Limb (tissue), 2 donors: ENCODE measurements around the gene TRIAP1.
A peak's percentile ranks its signal among the peaks of the same experiment; 100 is the strongest.
"Not testable (repeated sequence)": the region's sequence is repeated elsewhere in the genome, so short reads cannot be mapped to it uniquely, and the experiment has no call there.

Experiments used
- DNase-seq, 2 donors: peaks; one replicate each; pipeline ENCODE4 v3.0.0-alpha.2; 2016; ENCODE audit errors: extremely low spot score in 2 of 2

TRIAP1 gene

GRCh38 chr12:120468821-120469449 is 22.8 kb upstream of the TRIAP1 start:
- DNase-seq, result peak; percentile 33 to 90

GRCh38 chr12:120468325-120468820 is 22.2 kb upstream of the TRIAP1 start:
- DNase-seq, result peak in 1 of 2 donors; percentile 38

GRCh38 chr12:120467439-120467838 is 21.3 kb upstream of the TRIAP1 start:
- DNase-seq, result no peak

- DNase-seq, result peak in 1 of 2 donors; percentile 61
Measured at GRCh38 chr12:120466560-120467315, 20.6 kb upstream of the TRIAP1 start.

- no peak for DNase-seq
Measured at GRCh38 chr12:120465756-120466155, 19.6 kb upstream of the TRIAP1 start.

- no peak for DNase-seq
Measured at GRCh38 chr12:120463712-120464111, 17.5 kb upstream of the TRIAP1 start.

- no peak for DNase-seq
Measured at GRCh38 chr12:120462099-120462640, 16.0 kb upstream of the TRIAP1 start.

GRCh38 chr12:120460157-120460556 is 14.0 kb upstream of the TRIAP1 start:
- DNase-seq, result no peak

GRCh38 chr12:120457133-120457532 is 10.9 kb upstream of the TRIAP1 start:
- DNase-seq, result no peak

- DNase-seq, result no peak
Measured at GRCh38 chr12:120455302-120455701, 9.1 kb upstream of the TRIAP1 start.

- DNase-seq, result no peak
Measured at GRCh38 chr12:120453977-120454376, 7.8 kb upstream of the TRIAP1 start.

- no peak for DNase-seq
Measured at GRCh38 chr12:120453060-120453750, 7.0 kb upstream of the TRIAP1 start.

GRCh38 chr12:120452524-120452923 is 6.3 kb upstream of the TRIAP1 start:
- DNase-seq, result not testable (repeated sequence)

GRCh38 chr12:120447992-120448391 is 1.8 kb upstream of the TRIAP1 start:
- no peak for DNase-seq

GRCh38 chr12:120446844-120447178 is 627 bp upstream of the TRIAP1 start:
- not testable (repeated sequence) for DNase-seq

- DNase-seq, result no peak
Measured at GRCh38 chr12:120444676-120445075, 1.5 kb downstream of the TRIAP1 start.

- peak in 1 of 2 donors; percentile 73 for DNase-seq
Measured at GRCh38 chr12:120439646-120440247, 6.4 kb downstream of the TRIAP1 start.

GRCh38 chr12:120438495-120439198 is 7.5 kb downstream of the TRIAP1 start:
- DNase-seq, result no peak

GRCh38 chr12:120437735-120438494 is 8.3 kb downstream of the TRIAP1 start, which contains the start of gene COX6A1:
COX6A1 (plus strand) TSS chr12:120438113; CDS start chr12:120438127, 14 bp downstream.
- peak; percentile 92 to 96 for DNase-seq
